Muscle of leg (tissue), 11 donors: Measurements from ENCODE around the gene LRFN4. TPM values are rescaled to one million over a fixed set of nuclear protein-coding genes. Genes with fewer than 3 reads are reported as not detected.

Experiments
- DNase-seq: peaks from one replicate; pipeline ENCODE4 v3.0.0; 2013
- H3K27ac ChIP-seq: one replicate; pipeline ENCODE4 v1.5.1; 2013; ENCODE audit warnings: mild to moderate bottlenecking, low read length, control low read depth
- H3K27me3 ChIP-seq: one replicate; pipeline ENCODE4 v1.6.1; 2013; ENCODE audit warnings: low read length; ENCODE audit not compliant: control insufficient read depth, insufficient read depth
- H3K36me3 ChIP-seq: one replicate; pipeline ENCODE4 v1.6.1; 2013; ENCODE audit warnings: low read length; ENCODE audit not compliant: control insufficient read depth, insufficient read depth
- H3K4me1 ChIP-seq: one replicate; pipeline ENCODE4 v1.6.1; 2013; ENCODE audit warnings: low read length; ENCODE audit not compliant: control insufficient read depth, insufficient read depth
- H3K4me3 ChIP-seq: one replicate; pipeline ENCODE4 v1.5.1; 2013; ENCODE audit warnings: low read length, control low read depth
- H3K9me3 ChIP-seq: replicated peaks from 2 replicates; pipeline ENCODE4 v1.6.1; 2013; ENCODE audit warnings: low read depth, low read length; ENCODE audit not compliant: control insufficient read depth
- WGBS: methylation state at CpG from one replicate; pipeline ENCODE4 v1.1.5; 2013; ENCODE audit warnings: missing lambda C conversion rate; ENCODE audit not compliant: insufficient coverage; 5-methylcytosine and 5-hydroxymethylcytosine counted together
- polyA plus RNA-seq, 8 donors: library from polyadenylated mRNA; unstranded; fragments of 120-200 nt; gene quantifications; one replicate each; pipeline versions ENCODE4 v1.2.1 to v1.2.3, GENCODE V29; 2013; ENCODE audit warnings: inconsistent platforms in 1 of 8, low replicate concordance in 1 of 8; ENCODE audit not compliant: insufficient read length in 8 of 8, insufficient read depth in 1 of 8
- total RNA-seq: library from RNA; stranded (reverse); fragments of 120-200 nt; gene quantifications from one replicate; pipeline ENCODE4 v1.2.4, GENCODE V29; 2013

The LRFN4 gene
- total and polyA plus RNA-seq, 9 donors, result 24.0 to 35.7 (median 31.5) TPM

GRCh38 chr11:66887526-66887925, 30.7 kb downstream of the LRFN4 start:
- Histone ChIP-seq H3K9me3 (no peaks in the 10 kb centered on the region), H3K27ac (no peak overlapping the region), H3K36me3 (no peaks in the 10 kb centered on the region), H3K4me1 (peaks cover 23% of the 10 kb centered on the region), H3K27me3 (no peaks in the 10 kb centered on the region), H3K4me3 (no peak overlapping the region)
- peak; percentile 49 for DNase-seq
- 75% methylated on average over 5 of the region's 11 CpGs for WGBS

GRCh38 chr11:66888282-66888681, 31.4 kb downstream of the LRFN4 start:
- peaks cover 16% of the 10 kb centered on the region for H3K4me1 ChIP-seq
- DNase-seq, result no peak
- H3K27ac ChIP-seq, result no peak overlapping the region
- H3K4me3 ChIP-seq, result no peak overlapping the region
- no peaks in the 10 kb centered on the region for H3K9me3 ChIP-seq
- H3K36me3 ChIP-seq, result no peaks in the 10 kb centered on the region
- no peaks in the 10 kb centered on the region for H3K27me3 ChIP-seq
- WGBS, result 90% methylated on average over 7 of the region's 10 CpGs

GRCh38 chr11:66889960-66890359, 33.1 kb downstream of the LRFN4 start:
- DNase-seq, result no peak
- Histone ChIP-seq H3K36me3 (no peaks in the 10 kb centered on the region), H3K27me3 (no peaks in the 10 kb centered on the region), H3K4me3 (no peak overlapping the region), H3K27ac (no peak overlapping the region), H3K4me1 (peaks cover 15% of the 10 kb centered on the region), H3K9me3 (no peaks in the 10 kb centered on the region)
- WGBS, result 57% methylated on average over 5 of the region's 8 CpGs

GRCh38 chr11:66891851-66892660, 35.2 kb downstream of the LRFN4 start:
- Histone ChIP-seq H3K9me3 (no peaks in the 10 kb centered on the region), H3K27ac (no peak overlapping the region), H3K36me3 (no peaks in the 10 kb centered on the region), H3K4me1 (peaks cover 10% of the 10 kb centered on the region), H3K27me3 (no peaks in the 10 kb centered on the region), H3K4me3 (no peak overlapping the region)
- WGBS, result 63% methylated on average over 7 of the region's 14 CpGs
- DNase-seq, result peak; percentile 24

GRCh38 chr11:66892911-66893310, 36.0 kb downstream of the LRFN4 start:
- H3K4me3 ChIP-seq, result no peak overlapping the region
- no peaks in the 10 kb centered on the region for H3K36me3 ChIP-seq
- no peak for DNase-seq
- no peaks in the 10 kb centered on the region for H3K9me3 ChIP-seq
- peaks cover 7% of the 10 kb centered on the region for H3K4me1 ChIP-seq
- 51% methylated on average over 6 of the region's 6 CpGs for WGBS
- no peaks in the 10 kb centered on the region for H3K27me3 ChIP-seq
- no peak overlapping the region for H3K27ac ChIP-seq

GRCh38 chr11:66894141-66894540, 37.3 kb downstream of the LRFN4 start:
- no peaks in the 10 kb centered on the region for H3K36me3 ChIP-seq
- H3K27me3 ChIP-seq, result no peaks in the 10 kb centered on the region
- 19% methylated on average over 2 of the region's 2 CpGs for WGBS
- DNase-seq, result no peak
- no peak overlapping the region for H3K27ac ChIP-seq
- no peaks in the 10 kb centered on the region for H3K9me3 ChIP-seq
- no peak overlapping the region for H3K4me3 ChIP-seq
- H3K4me1 ChIP-seq, result peaks cover 7% of the 10 kb centered on the region

GRCh38 chr11:66901964-66902390, 45.1 kb downstream of the LRFN4 start:
- Histone ChIP-seq H3K4me1 (peaks cover 8% of the 10 kb centered on the region), H3K36me3 (no peaks in the 10 kb centered on the region)
- DNase-seq, result no peak

GRCh38 chr11:66902486-66903177, 45.8 kb downstream of the LRFN4 start:
- Histone ChIP-seq H3K9me3 (no peaks in the 10 kb centered on the region), H3K27ac (no peak overlapping the region), H3K36me3 (no peaks in the 10 kb centered on the region), H3K4me3 (no peak overlapping the region), H3K4me1 (peaks cover 9% of the 10 kb centered on the region), H3K27me3 (no peaks in the 10 kb centered on the region)
- no peak for DNase-seq
- WGBS, result 76% methylated on average over 4 of the region's 15 CpGs

More at GRCh38 chr11:66901964-66902390, 45.1 kb downstream of the LRFN4 start:
- Histone ChIP-seq H3K9me3 (no peaks in the 10 kb centered on the region), H3K27me3 (no peaks in the 10 kb centered on the region), H3K4me3 (no peak overlapping the region), H3K27ac (no peak overlapping the region)
- WGBS, result 92% methylated on average over 7 of the region's 7 CpGs

GRCh38 chr11:66904055-66904454, 47.2 kb downstream of the LRFN4 start:
- H3K27ac ChIP-seq, result no peak overlapping the region
- no peak overlapping the region for H3K4me3 ChIP-seq
- 76% methylated on average over 3 of the region's 3 CpGs for WGBS
- peaks cover 9% of the 10 kb centered on the region for H3K4me1 ChIP-seq
- H3K36me3 ChIP-seq, result no peaks in the 10 kb centered on the region
- no peaks in the 10 kb centered on the region for H3K9me3 ChIP-seq
- no peaks in the 10 kb centered on the region for H3K27me3 ChIP-seq
- DNase-seq, result no peak

GRCh38 chr11:66904561-66904960, 47.7 kb downstream of the LRFN4 start:
- H3K27ac ChIP-seq, result no peak overlapping the region
- H3K9me3 ChIP-seq, result no peaks in the 10 kb centered on the region
- WGBS, result 74% methylated on average over 2 of the region's 6 CpGs

More at GRCh38 chr11:66904561-66904960, 47.7 kb downstream of the LRFN4 start:
- H3K27me3 ChIP-seq, result no peaks in the 10 kb centered on the region
- DNase-seq, result no peak
- H3K36me3 ChIP-seq, result no peaks in the 10 kb centered on the region
- no peak overlapping the region for H3K4me3 ChIP-seq
- H3K4me1 ChIP-seq, result peaks cover 9% of the 10 kb centered on the region
